ENCODE results near the gene ORAI1.

ORAI1 gene

DNA sequence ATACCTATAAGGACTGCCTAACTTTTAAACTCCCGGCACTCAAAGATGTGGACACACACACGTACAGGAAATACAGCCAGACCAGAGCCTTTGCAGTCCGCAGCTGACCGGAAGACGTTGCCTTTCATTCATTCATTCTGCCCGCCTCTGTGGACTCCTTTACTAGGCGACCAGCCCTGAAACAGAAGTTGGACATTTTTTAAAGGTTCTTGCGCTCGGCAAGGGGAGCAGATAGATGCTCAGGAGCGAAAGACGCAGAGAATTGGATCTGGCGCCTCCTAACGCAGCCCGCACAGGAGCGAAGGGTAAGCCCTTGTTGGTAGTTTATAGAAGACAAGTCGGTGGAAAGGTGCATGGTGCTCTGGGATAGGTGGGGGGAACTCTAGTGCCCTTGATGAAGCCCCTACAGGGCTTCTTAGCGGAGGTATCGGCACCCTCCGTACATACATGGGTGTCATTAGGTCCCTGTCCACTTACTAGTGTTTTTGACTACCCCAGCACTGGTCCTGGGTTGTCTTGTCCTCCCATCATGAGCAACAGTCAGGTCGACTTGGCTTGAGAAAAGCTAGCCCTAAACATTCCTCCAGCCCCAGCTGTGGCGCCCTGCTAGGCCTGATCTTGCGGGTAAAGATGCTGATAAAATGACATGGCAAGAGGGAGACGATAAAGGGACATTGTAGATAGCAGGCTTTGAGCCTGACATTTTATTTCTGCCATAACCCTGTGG lies 45.2 kb upstream of the ORAI1 start, which contains the start of gene KDM2B (continued):
- TF ChIP-seq, protein P1, sequence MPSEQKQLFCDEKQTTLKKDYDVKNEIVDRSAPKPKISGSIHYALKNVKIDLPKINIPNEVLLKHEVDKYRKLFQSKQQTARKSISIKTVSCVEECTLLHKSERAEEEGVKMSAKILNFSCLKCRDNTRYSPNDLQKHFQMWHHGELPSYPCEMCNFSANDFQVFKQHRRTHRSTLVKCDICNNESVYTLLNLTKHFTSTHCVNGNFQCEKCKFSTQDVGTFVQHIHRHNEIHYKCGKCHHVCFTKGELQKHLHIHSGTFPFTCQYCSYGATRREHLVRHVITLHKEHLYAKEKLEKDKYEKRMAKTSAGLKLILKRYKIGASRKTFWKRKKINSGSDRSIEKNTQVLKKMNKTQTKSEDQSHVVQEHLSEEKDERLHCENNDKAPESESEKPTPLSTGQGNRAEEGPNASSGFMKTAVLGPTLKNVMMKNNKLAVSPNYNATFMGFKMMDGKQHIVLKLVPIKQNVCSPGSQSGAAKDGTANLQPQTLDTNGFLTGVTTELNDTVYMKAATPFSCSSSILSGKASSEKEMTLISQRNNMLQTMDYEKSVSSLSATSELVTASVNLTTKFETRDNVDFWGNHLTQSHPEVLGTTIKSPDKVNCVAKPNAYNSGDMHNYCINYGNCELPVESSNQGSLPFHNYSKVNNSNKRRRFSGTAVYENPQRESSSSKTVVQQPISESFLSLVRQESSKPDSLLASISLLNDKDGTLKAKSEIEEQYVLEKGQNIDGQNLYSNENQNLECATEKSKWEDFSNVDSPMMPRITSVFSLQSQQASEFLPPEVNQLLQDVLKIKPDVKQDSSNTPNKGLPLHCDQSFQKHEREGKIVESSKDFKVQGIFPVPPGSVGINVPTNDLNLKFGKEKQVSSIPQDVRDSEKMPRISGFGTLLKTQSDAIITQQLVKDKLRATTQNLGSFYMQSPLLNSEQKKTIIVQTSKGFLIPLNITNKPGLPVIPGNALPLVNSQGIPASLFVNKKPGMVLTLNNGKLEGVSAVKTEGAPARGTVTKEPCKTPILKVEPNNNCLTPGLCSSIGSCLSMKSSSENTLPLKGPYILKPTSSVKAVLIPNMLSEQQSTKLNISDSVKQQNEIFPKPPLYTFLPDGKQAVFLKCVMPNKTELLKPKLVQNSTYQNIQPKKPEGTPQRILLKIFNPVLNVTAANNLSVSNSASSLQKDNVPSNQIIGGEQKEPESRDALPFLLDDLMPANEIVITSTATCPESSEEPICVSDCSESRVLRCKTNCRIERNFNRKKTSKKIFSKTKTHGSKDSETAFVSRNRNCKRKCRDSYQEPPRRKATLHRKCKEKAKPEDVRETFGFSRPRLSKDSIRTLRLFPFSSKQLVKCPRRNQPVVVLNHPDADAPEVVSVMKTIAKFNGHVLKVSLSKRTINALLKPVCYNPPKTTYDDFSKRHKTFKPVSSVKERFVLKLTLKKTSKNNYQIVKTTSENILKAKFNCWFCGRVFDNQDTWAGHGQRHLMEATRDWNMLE (tag by site-specific recombination; conservative IDR thresholded peaks at IDR 0.05; ENCODE audit: low read depth) = no peak
- TF ChIP-seq ZNF530 (tag by site-specific recombination; IDR thresholded peaks at IDR 0.05; ENCODE audit: low read depth) (no peak), ZNF16 (tag by site-specific recombination; IDR thresholded peaks at IDR 0.05; ENCODE audit: low read depth) (no peak), ZNF354C (tag by site-specific recombination; IDR thresholded peaks at IDR 0.05; ENCODE audit: borderline replicate concordance, low read depth) (no peak), ZIC2 (tag by site-specific recombination; IDR thresholded peaks at IDR 0.05) (peak; percentile 48), ZBTB8A (tag by site-specific recombination; IDR thresholded peaks at IDR 0.05) (peak; percentile 56), OSR2 (tag by site-specific recombination; IDR thresholded peaks at IDR 0.05) (no peak), REST (tag by site-specific recombination; IDR thresholded peaks at IDR 0.05) (no peak), ZNF560 (tag by site-specific recombination; IDR thresholded peaks at IDR 0.05; ENCODE audit: borderline replicate concordance) (no peak), HOXD13 (CRISPR knock-in tag; IDR thresholded peaks at IDR 0.05; ENCODE audit: borderline replicate concordance) (no peak), GLIS2 (tag by site-specific recombination; IDR thresholded peaks at IDR 0.05) (no peak), SETDB1 (IDR thresholded peaks at IDR 0.05; ENCODE audit: insufficient read length, low read length) (no peak), SP3 (tag by site-specific recombination; IDR thresholded peaks at IDR 0.05) (no peak), SP2 (tag by site-specific recombination; IDR thresholded peaks at IDR 0.05) (no peak), ZNF335 (tag by site-specific recombination; conservative IDR thresholded peaks at IDR 0.05) (peak; percentile 50), ZNF670 (tag by site-specific recombination; IDR thresholded peaks at IDR 0.05; ENCODE audit: low read depth) (no peak)
- TF ChIP-seq, protein P2, sequence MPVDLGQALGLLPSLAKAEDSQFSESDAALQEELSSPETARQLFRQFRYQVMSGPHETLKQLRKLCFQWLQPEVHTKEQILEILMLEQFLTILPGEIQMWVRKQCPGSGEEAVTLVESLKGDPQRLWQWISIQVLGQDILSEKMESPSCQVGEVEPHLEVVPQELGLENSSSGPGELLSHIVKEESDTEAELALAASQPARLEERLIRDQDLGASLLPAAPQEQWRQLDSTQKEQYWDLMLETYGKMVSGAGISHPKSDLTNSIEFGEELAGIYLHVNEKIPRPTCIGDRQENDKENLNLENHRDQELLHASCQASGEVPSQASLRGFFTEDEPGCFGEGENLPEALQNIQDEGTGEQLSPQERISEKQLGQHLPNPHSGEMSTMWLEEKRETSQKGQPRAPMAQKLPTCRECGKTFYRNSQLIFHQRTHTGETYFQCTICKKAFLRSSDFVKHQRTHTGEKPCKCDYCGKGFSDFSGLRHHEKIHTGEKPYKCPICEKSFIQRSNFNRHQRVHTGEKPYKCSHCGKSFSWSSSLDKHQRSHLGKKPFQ (tag by site-specific recombination; IDR thresholded peaks at IDR 0.05) = no peak
- TF ChIP-seq, protein P3, sequence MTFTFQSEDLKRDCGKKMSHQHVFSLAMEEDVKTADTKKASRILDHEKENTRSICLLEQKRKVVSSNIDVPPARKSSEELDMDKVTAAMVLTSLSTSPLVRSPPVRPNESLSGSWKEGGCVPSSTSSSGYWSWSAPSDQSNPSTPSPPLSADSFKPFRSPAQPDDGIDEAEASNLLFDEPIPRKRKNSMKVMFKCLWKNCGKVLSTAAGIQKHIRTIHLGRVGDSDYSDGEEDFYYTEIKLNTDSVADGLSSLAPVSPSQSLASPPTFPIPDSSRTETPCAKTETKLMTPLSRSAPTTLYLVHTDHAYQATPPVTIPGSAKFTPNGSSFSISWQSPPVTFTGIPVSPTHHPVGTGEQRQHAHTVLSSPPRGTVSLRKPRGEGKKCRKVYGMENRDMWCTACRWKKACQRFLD (tag by site-specific recombination; IDR thresholded peaks at IDR 0.05) = no peak
- TF ChIP-seq, protein P4, sequence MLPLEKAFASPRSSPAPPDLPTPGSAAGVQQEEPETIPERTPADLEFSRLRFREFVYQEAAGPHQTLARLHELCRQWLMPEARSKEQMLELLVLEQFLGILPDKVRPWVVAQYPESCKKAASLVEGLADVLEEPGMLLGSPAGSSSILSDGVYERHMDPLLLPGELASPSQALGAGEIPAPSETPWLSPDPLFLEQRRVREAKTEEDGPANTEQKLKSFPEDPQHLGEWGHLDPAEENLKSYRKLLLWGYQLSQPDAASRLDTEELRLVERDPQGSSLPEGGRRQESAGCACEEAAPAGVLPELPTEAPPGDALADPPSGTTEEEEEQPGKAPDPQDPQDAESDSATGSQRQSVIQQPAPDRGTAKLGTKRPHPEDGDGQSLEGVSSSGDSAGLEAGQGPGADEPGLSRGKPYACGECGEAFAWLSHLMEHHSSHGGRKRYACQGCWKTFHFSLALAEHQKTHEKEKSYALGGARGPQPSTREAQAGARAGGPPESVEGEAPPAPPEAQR (tag by site-specific recombination; IDR thresholded peaks at IDR 0.05) = no peak
- TF ChIP-seq, protein P5, sequence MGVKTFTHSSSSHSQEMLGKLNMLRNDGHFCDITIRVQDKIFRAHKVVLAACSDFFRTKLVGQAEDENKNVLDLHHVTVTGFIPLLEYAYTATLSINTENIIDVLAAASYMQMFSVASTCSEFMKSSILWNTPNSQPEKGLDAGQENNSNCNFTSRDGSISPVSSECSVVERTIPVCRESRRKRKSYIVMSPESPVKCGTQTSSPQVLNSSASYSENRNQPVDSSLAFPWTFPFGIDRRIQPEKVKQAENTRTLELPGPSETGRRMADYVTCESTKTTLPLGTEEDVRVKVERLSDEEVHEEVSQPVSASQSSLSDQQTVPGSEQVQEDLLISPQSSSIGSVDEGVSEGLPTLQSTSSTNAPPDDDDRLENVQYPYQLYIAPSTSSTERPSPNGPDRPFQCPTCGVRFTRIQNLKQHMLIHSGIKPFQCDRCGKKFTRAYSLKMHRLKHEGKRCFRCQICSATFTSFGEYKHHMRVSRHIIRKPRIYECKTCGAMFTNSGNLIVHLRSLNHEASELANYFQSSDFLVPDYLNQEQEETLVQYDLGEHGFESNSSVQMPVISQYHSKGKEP (tag by site-specific recombination; IDR thresholded peaks at IDR 0.05) = no peak
- TF ChIP-seq, protein P6, sequence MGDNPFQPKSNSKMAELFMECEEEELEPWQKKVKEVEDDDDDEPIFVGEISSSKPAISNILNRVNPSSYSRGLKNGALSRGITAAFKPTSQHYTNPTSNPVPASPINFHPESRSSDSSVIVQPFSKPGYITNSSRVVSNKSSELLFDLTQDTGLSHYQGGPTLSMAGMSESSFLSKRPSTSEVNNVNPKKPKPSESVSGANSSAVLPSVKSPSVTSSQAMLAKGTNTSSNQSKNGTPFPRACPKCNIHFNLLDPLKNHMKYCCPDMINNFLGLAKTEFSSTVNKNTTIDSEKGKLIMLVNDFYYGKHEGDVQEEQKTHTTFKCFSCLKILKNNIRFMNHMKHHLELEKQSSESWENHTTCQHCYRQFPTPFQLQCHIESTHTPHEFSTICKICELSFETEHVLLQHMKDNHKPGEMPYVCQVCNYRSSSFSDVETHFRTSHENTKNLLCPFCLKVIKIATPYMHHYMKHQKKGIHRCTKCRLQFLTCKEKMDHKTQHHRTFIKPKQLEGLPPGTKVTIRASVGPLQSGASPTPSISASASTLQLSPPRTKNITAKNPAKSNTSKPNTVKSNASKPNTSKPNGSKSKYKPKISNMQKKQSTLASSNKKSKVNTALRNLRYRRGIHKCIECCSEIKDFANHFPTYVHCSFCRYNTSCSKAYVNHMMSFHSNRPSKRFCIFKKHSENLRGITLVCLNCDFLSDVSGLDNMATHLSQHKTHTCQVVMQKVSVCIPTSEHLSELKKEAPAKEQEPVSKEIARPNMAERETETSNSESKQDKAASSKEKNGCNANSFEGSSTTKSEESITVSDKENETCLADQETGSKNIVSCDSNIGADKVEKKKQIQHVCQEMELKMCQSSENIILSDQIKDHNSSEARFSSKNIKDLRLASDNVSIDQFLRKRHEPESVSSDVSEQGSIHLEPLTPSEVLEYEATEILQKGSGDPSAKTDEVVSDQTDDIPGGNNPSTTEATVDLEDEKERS (tag by site-specific recombination; IDR thresholded peaks at IDR 0.05) = no peak

Measured in HEK293 (cell line).